Neuronal stem cell (in vitro differentiated cells): ENCODE measurements around the gene LGMN.

Experiments used
- DNase-seq: peaks from one replicate; pipeline ENCODE4 v3.0.0-alpha.2; 2013; ENCODE audit warnings: low spot score
- H2AFZ ChIP-seq: one replicate; pipeline ENCODE4 v1.6.1; 2013; ENCODE audit warnings: mild to moderate bottlenecking, low read length, inconsistent platforms
- H2AK5ac ChIP-seq: 2 replicates; pipeline ENCODE4 v1.6.1; 2013; ENCODE audit warnings: low read depth, mild to moderate bottlenecking, inconsistent platforms, low read length, moderate library complexity, mixed read lengths
- H2BK120ac ChIP-seq: 2 replicates; pipeline ENCODE4 v1.6.1; 2013; ENCODE audit warnings: low read depth, mild to moderate bottlenecking, inconsistent platforms, low read length, moderate library complexity, mixed read lengths
- H2BK12ac ChIP-seq: one replicate; pipeline ENCODE4 v1.6.1; 2013; ENCODE audit warnings: low read length, inconsistent platforms
- H2BK15ac ChIP-seq: 2 replicates; pipeline ENCODE4 v1.6.1; 2013; ENCODE audit warnings: mild to moderate bottlenecking, low read length, inconsistent platforms, mixed read lengths
- H2BK5ac ChIP-seq: one replicate; pipeline ENCODE4 v1.6.1; 2013; ENCODE audit warnings: inconsistent platforms, mild to moderate bottlenecking, low read length, moderate library complexity
- H3K14ac ChIP-seq: one replicate; pipeline ENCODE4 v1.6.1; 2013; ENCODE audit warnings: low read length, inconsistent platforms
- H3K18ac ChIP-seq: 2 replicates; pipeline ENCODE4 v1.6.1; 2013; ENCODE audit warnings: low read length, inconsistent platforms
- H3K23ac ChIP-seq: 2 replicates; pipeline ENCODE4 v1.6.1; 2013; ENCODE audit warnings: low read depth, mild to moderate bottlenecking, mixed read lengths, low read length, inconsistent platforms; ENCODE audit not compliant: poor library complexity
- H3K27ac ChIP-seq: replicated peaks from 3 replicates; pipeline ENCODE4 v1.5.1; 2013; ENCODE audit warnings: low read length, inconsistent platforms
- H3K27me3 ChIP-seq, 3 experiments: 2 replicates each; pipeline ENCODE4 v1.6.1; 2013; ENCODE audit warnings: low read length in 3 of 3, mild to moderate bottlenecking in 2 of 3, inconsistent platforms in 1 of 3, low read depth in 1 of 3, mixed read lengths in 1 of 3, moderate library complexity in 1 of 3; ENCODE audit not compliant: control insufficient read depth in 3 of 3, insufficient read depth in 3 of 3
- H3K36me3 ChIP-seq, 2 donors: replicated peaks in 1 of 2; 2 replicates each; pipeline ENCODE4 v1.6.1; 2013; ENCODE audit warnings: low read length in 2 of 2; ENCODE audit not compliant: control insufficient read depth in 2 of 2, insufficient read depth in 2 of 2
- H3K4ac ChIP-seq: 2 replicates; pipeline ENCODE4 v1.6.1; 2013; ENCODE audit warnings: inconsistent platforms, mild to moderate bottlenecking, low read length, moderate library complexity
- H3K4me1 ChIP-seq, 2 donors: 1 replicate in 1 of 2; 2 replicates in 1 of 2; pipeline ENCODE4 v1.6.1; 2013; ENCODE audit warnings: low read length in 2 of 2, low read depth in 1 of 2; ENCODE audit not compliant: control insufficient read depth in 2 of 2, insufficient read depth in 1 of 2
- H3K4me2 ChIP-seq: one replicate; pipeline ENCODE4 v1.6.1; 2013; ENCODE audit warnings: mild to moderate bottlenecking, low read length, inconsistent platforms; ENCODE audit not compliant: insufficient read depth, poor library complexity, severe bottlenecking
- H3K4me3 ChIP-seq, 2 donors: 2 replicates each; pipeline ENCODE4 v1.5.1; 2013; ENCODE audit warnings: low read length in 2 of 2, mild to moderate bottlenecking in 2 of 2, inconsistent platforms in 1 of 2, moderate library complexity in 1 of 2
- H3K79me1 ChIP-seq: one replicate; pipeline ENCODE4 v1.6.1; 2013; ENCODE audit warnings: low read depth, mild to moderate bottlenecking, inconsistent platforms, low read length, moderate library complexity
- H3K9ac ChIP-seq: one replicate; pipeline ENCODE4 v1.6.1; 2013; ENCODE audit warnings: mild to moderate bottlenecking, low read depth, low read length, inconsistent platforms; ENCODE audit not compliant: poor library complexity
- H3K9me3 ChIP-seq, 2 donors: replicated peaks in 1 of 2; 2 replicates each; pipeline versions ENCODE3 to v1.6.1; 2013; ENCODE audit warnings: low read length in 2 of 2, mild to moderate bottlenecking in 2 of 2, inconsistent platforms in 1 of 2, low read depth in 1 of 2, mixed read lengths in 1 of 2, moderate library complexity in 1 of 2; ENCODE audit not compliant: control insufficient read depth in 2 of 2, insufficient read depth in 1 of 2
- H4K8ac ChIP-seq: one replicate; pipeline ENCODE4 v1.6.1; 2013; ENCODE audit warnings: low read depth, mild to moderate bottlenecking, inconsistent platforms, low read length, moderate library complexity
- H4K91ac ChIP-seq: one replicate; pipeline ENCODE4 v1.6.1; 2013; ENCODE audit warnings: low read length, low read depth, mild to moderate bottlenecking, inconsistent platforms; ENCODE audit not compliant: poor library complexity
- WGBS, 2 donors: extraction: QIAGEN DNeasy Blood & Tissue Kit; methylation state at CpG; one replicate each; pipeline ENCODE4 v1.1.7; 2013; ENCODE audit warnings: missing lambda C conversion rate in 2 of 2, mixed read lengths in 1 of 2; ENCODE audit not compliant: insufficient read length in 2 of 2, insufficient replicate concordance in 1 of 2; ENCODE audit errors: extremely low coverage in 2 of 2; 5-methylcytosine and 5-hydroxymethylcytosine counted together

Gene LGMN

GRCh38 chr14:92754966-92755365 is 6.5 kb upstream of the LGMN start:
- Histone ChIP-seq H3K4me1 (peaks cover 0 to 6% of the 10 kb centered on the region in 2 donors), H3K23ac (no peak overlapping the region), H2AK5ac (no peak overlapping the region), H2BK5ac (no peak overlapping the region), H3K9ac (no peak overlapping the region), H2BK120ac (no peak overlapping the region), H3K27ac (no peak overlapping the region), H3K4me3 (no peak overlapping the region), H3K4ac (no peak overlapping the region), H2BK15ac (no peak overlapping the region), H4K8ac (no peak overlapping the region), H3K79me1 (no peaks in the 10 kb centered on the region), H2BK12ac (no peak overlapping the region), H3K18ac (no peak overlapping the region), H3K4me2 (no peak overlapping the region), H3K36me3 (no peaks in the 10 kb centered on the region), H3K9me3 (no peaks in the 10 kb centered on the region), H3K27me3 (no peaks in the 10 kb centered on the region), H2AFZ (no peak overlapping the region), H4K91ac (no peak overlapping the region), H3K14ac (no peak overlapping the region)
- DNase-seq = no peak
- WGBS, 2 donors = no CpG with 5 or more reads among the region's 1 CpG

GRCh38 chr14:92753250-92753649 is 4.8 kb upstream of the LGMN start:
- Histone ChIP-seq H3K79me1 (no peaks in the 10 kb centered on the region), H3K4ac (no peak overlapping the region), H3K9ac (no peak overlapping the region), H3K4me2 (no peak overlapping the region), H2BK5ac (no peak overlapping the region), H3K14ac (no peak overlapping the region), H2BK120ac (no peak overlapping the region), H3K9me3 (no peaks in the 10 kb centered on the region), H4K91ac (no peak overlapping the region), H2BK12ac (no peak overlapping the region), H3K4me1 (peaks cover 0 to 6% of the 10 kb centered on the region in 2 donors), H3K36me3 (no peaks in the 10 kb centered on the region), H2BK15ac (no peak overlapping the region), H3K23ac (no peak overlapping the region), H2AFZ (no peak overlapping the region), H4K8ac (no peak overlapping the region), H2AK5ac (no peak overlapping the region), H3K18ac (no peak overlapping the region), H3K27ac (no peak overlapping the region), H3K4me3 (no peak overlapping the region), H3K27me3 (no peaks in the 10 kb centered on the region)
- WGBS, 2 donors = no CpG with 5 or more reads among the region's 5 CpGs
- no peak for DNase-seq

GRCh38 chr14:92751819-92752218 is 3.4 kb upstream of the LGMN start:
- H3K18ac ChIP-seq = peak overlapping the region; percentile 32
- no peak overlapping the region for H2BK12ac ChIP-seq
- peaks cover 0 to 8% of the 10 kb centered on the region in 2 donors for H3K4me1 ChIP-seq
- H2BK15ac ChIP-seq = no peak overlapping the region
- H3K9me3 ChIP-seq = no peaks in the 10 kb centered on the region
- H3K14ac ChIP-seq = no peak overlapping the region
- no peak overlapping the region for H2BK5ac ChIP-seq
- no peak overlapping the region for H3K9ac ChIP-seq
- no peak overlapping the region for H3K4me3 ChIP-seq
- H3K36me3 ChIP-seq = no peaks in the 10 kb centered on the region
- H2AK5ac ChIP-seq = no peak overlapping the region
- no CpG with 5 or more reads among the region's 4 CpGs for WGBS, 2 donors
- H3K79me1 ChIP-seq = no peaks in the 10 kb centered on the region
- no peak overlapping the region for H4K8ac ChIP-seq
- H3K4me2 ChIP-seq = no peak overlapping the region
- no peak for DNase-seq
- H2AFZ ChIP-seq = no peak overlapping the region
- H2BK120ac ChIP-seq = no peak overlapping the region
- no peak overlapping the region for H3K23ac ChIP-seq
- H3K4ac ChIP-seq = no peak overlapping the region
- H4K91ac ChIP-seq = no peak overlapping the region
- H3K27ac ChIP-seq = no peak overlapping the region
- no peaks in the 10 kb centered on the region for H3K27me3 ChIP-seq

- Histone ChIP-seq H3K4me1 (peaks cover 0 to 8% of the 10 kb centered on the region in 2 donors), H3K27me3 (no peaks in the 10 kb centered on the region), H3K36me3 (no peaks in the 10 kb centered on the region), H4K91ac (no peak overlapping the region), H3K4me2 (no peak overlapping the region), H2AFZ (no peak overlapping the region), H3K4ac (no peak overlapping the region), H3K4me3 (no peak overlapping the region), H2BK120ac (no peak overlapping the region), H3K79me1 (no peaks in the 10 kb centered on the region), H3K14ac (no peak overlapping the region), H2BK5ac (no peak overlapping the region), H3K9me3 (no peaks in the 10 kb centered on the region), H3K27ac (no peak overlapping the region), H3K23ac (no peak overlapping the region), H3K9ac (no peak overlapping the region), H3K18ac (no peak overlapping the region), H2AK5ac (no peak overlapping the region), H2BK15ac (no peak overlapping the region), H4K8ac (no peak overlapping the region), H2BK12ac (no peak overlapping the region)
- DNase-seq = no peak
- WGBS, 2 donors = no CpG with 5 or more reads among the region's 5 CpGs
These were observed 2.6 kb upstream of the LGMN start for GRCh38 chr14:92750994-92751400.
